Neural progenitor cell (in vitro differentiated cells): ENCODE results near the gene IDH1. TPM values are rescaled to one million over a fixed set of nuclear protein-coding genes. Genes with fewer than 3 reads are reported as not detected.

Source experiments
- DNase-seq: peaks from one replicate; pipeline ENCODE4 v3.0.0-alpha.2; 2016; ENCODE audit warnings: low spot score
- H2AFZ ChIP-seq: fragments of 200-600 bp; sonication (generic); replicated peaks from 2 replicates; pipeline ENCODE4 v1.6.1; 2016; ENCODE audit warnings: antibody characterized with exemption
- H3F3A ChIP-seq: fragments of 200-600 bp; sonication (generic); 2 replicates; pipeline ENCODE4 v1.6.1; 2016; ENCODE audit warnings: antibody characterized with exemption, low read depth
- H3K27ac ChIP-seq: fragments of 200-600 bp; sonication (generic); 2 replicates; pipeline ENCODE4 v1.5.1; 2016; ENCODE audit warnings: mild to moderate bottlenecking
- H3K27me3 ChIP-seq: fragments of 200-600 bp; sonication (generic); 2 replicates; pipeline ENCODE4 v1.6.1; 2016; ENCODE audit warnings: mild to moderate bottlenecking, moderate library complexity
- H3K36me3 ChIP-seq: fragments of 200-600 bp; sonication (generic); 2 replicates; pipeline ENCODE4 v1.5.1; 2016
- H3K4me1 ChIP-seq: fragments of 200-600 bp; sonication (generic); 2 replicates; pipeline ENCODE4 v1.6.1; 2016; ENCODE audit warnings: mixed run types
- H3K4me2 ChIP-seq: fragments of 200-600 bp; sonication (generic); 2 replicates; pipeline ENCODE4 v1.6.1; 2016
- H3K4me3 ChIP-seq: fragments of 200-600 bp; sonication (generic); 2 replicates; pipeline ENCODE4 v1.5.1; 2016
- H3K79me2 ChIP-seq: fragments of 200-600 bp; sonication (generic); 2 replicates; pipeline ENCODE4 v1.6.1; 2016; ENCODE audit warnings: low read depth
- H3K9ac ChIP-seq: fragments of 200-600 bp; sonication (generic); 2 replicates; pipeline ENCODE4 v1.6.1; 2016
- H3K9me3 ChIP-seq: fragments of 200-600 bp; sonication (generic); 2 replicates; pipeline ENCODE4 v1.5.1; 2016; ENCODE audit warnings: low read depth
- H4K20me1 ChIP-seq: fragments of 200-600 bp; sonication (generic); 2 replicates; pipeline ENCODE4 v1.6.1; 2016; ENCODE audit warnings: low read depth
- H3K27ac Mint-ChIP-seq: 3 replicates; pipeline ENCODE4 v1.8.0; 2021; ENCODE audit warnings: mixed read lengths
- H3K27me3 Mint-ChIP-seq: 2 replicates; pipeline ENCODE4 v1.8.0; 2022; ENCODE audit warnings: low read depth, mild to moderate bottlenecking, inconsistent platforms, moderate library complexity, mixed read lengths; ENCODE audit not compliant: insufficient read depth
- H3K36me3 Mint-ChIP-seq: 3 replicates; pipeline ENCODE4 v1.8.0; 2021; ENCODE audit warnings: mixed read lengths
- H3K4me1 Mint-ChIP-seq: 3 replicates; pipeline ENCODE4 v1.8.0; 2021; ENCODE audit warnings: mixed read lengths
- H3K4me3 Mint-ChIP-seq: 3 replicates; pipeline ENCODE4 v1.8.0; 2021; ENCODE audit warnings: mild to moderate bottlenecking, moderate library complexity, mixed read lengths
- H3K9me3 Mint-ChIP-seq: 3 replicates; pipeline ENCODE4 v1.8.0; 2020; ENCODE audit warnings: mixed read lengths
- CTCF ChIP-seq: fragments of 200-600 bp; sonication (generic); IDR thresholded peaks from 2 replicates; pipeline ENCODE4 v1.5.1; 2017; ENCODE audit warnings: antibody characterized with exemption, mild to moderate bottlenecking
- EZH2 ChIP-seq: fragments of 200-600 bp; sonication (generic); IDR thresholded peaks from 2 replicates; pipeline ENCODE4 v1.6.1; 2017; ENCODE audit warnings: antibody characterized with exemption, mild to moderate bottlenecking, moderate library complexity
- EZH2phosphoT487 ChIP-seq: fragments of 200-600 bp; sonication (generic); IDR thresholded peaks from 2 replicates; pipeline ENCODE4 v1.6.1; 2017; ENCODE audit warnings: antibody characterized with exemption
- total RNA-seq: library from RNA; depleted of rRNA; stranded (reverse); fragments of >200 nt; gene quantifications from 2 replicates; pipeline ENCODE4 v1.2.3, GENCODE V29; 2015; ENCODE audit warnings: low replicate concordance

IDH1 gene
- total RNA-seq, 1 donor from 2014 or later, result 308 TPM

- peak overlapping the region; percentile 51 for H3K27ac Mint-ChIP-seq
- H3K9me3 ChIP-seq, result peaks cover 6% of the 10 kb centered on the region
- H3K4me1 ChIP-seq, result peaks cover 12% of the 10 kb centered on the region
- peak overlapping the region; percentile 81 for H3K4me2 ChIP-seq
- H3K4me3 Mint-ChIP-seq, result peak overlapping the region; percentile 89
- peak overlapping the region; percentile 77 for H3K4me3 ChIP-seq
- DNase-seq, result no peak
- no peak for TF ChIP-seq EZH2phosphoT487
- no peak for TF ChIP-seq CTCF
- TF ChIP-seq EZH2, result no peak
- no peaks in the 10 kb centered on the region for H3K27me3 Mint-ChIP-seq
- H3K36me3 ChIP-seq, result peaks cover 4% of the 10 kb centered on the region
- H2AFZ ChIP-seq, result no peak overlapping the region
- H3K36me3 Mint-ChIP-seq, result peaks cover 9% of the 10 kb centered on the region
- peak overlapping the region; percentile 93 for H3K27ac ChIP-seq
- H3K9me3 Mint-ChIP-seq, result no peaks in the 10 kb centered on the region
- peaks cover 22% of the 10 kb centered on the region for H3K4me1 Mint-ChIP-seq
- peaks cover 34% of the 10 kb centered on the region for H4K20me1 ChIP-seq
- peaks cover 24% of the 10 kb centered on the region for H3F3A ChIP-seq
- peak overlapping the region; percentile 61 for H3K9ac ChIP-seq
- peaks cover 53% of the 10 kb centered on the region for H3K79me2 ChIP-seq
- H3K27me3 ChIP-seq, result no peaks in the 10 kb centered on the region
Measured at GRCh38 chr2:208266936-208267335, 12.1 kb upstream of the IDH1 start.

GRCh38 chr2:208266553-208266893 is 11.7 kb upstream of the IDH1 start:
- Histone ChIP-seq H3F3A (peaks cover 24% of the 10 kb centered on the region), H2AFZ (peak overlapping the region; percentile 32), H3K4me3 (peak overlapping the region; percentile 77), H3K9ac (peak overlapping the region; percentile 61), H3K9me3 (peaks cover 6% of the 10 kb centered on the region), H3K27ac (peak overlapping the region; percentile 93), H3K36me3 (peaks cover 2% of the 10 kb centered on the region), H3K27me3 (no peaks in the 10 kb centered on the region), H3K4me1 (peaks cover 12% of the 10 kb centered on the region), H3K4me2 (peak overlapping the region; percentile 81), H3K79me2 (peaks cover 51% of the 10 kb centered on the region), H4K20me1 (peaks cover 34% of the 10 kb centered on the region)
- peaks cover 22% of the 10 kb centered on the region for H3K4me1 Mint-ChIP-seq
- peaks cover 8% of the 10 kb centered on the region for H3K36me3 Mint-ChIP-seq
- peak overlapping the region; percentile 89 for H3K4me3 Mint-ChIP-seq
- no peaks in the 10 kb centered on the region for H3K27me3 Mint-ChIP-seq
- H3K27ac Mint-ChIP-seq, result peak overlapping the region; percentile 51
- TF ChIP-seq EZH2 (no peak), CTCF (no peak), EZH2phosphoT487 (no peak)
- DNase-seq, result no peak
- no peaks in the 10 kb centered on the region for H3K9me3 Mint-ChIP-seq

GRCh38 chr2:208265801-208266552 is 11.1 kb upstream of the IDH1 start, which contains the start of gene PIKFYVE:
Gene PIKFYVE, plus strand, starts transcription at chr2:208266255. Its CDS starts 5,265 bp downstream, at chr2:208271520.
- H3K4me1 ChIP-seq, result peaks cover 12% of the 10 kb centered on the region
- TF ChIP-seq EZH2, result no peak
- no peak for TF ChIP-seq CTCF
- TF ChIP-seq EZH2phosphoT487, result no peak
- H3K9ac ChIP-seq, result peak within 1 kb of the TSS; percentile 61
- peak within 1 kb of the TSS; percentile 52 for H2AFZ ChIP-seq
- peaks cover 22% of the 10 kb centered on the region for H3K4me1 Mint-ChIP-seq
- H3K27me3 ChIP-seq, result no peaks in the 10 kb centered on the region
- H3K4me3 Mint-ChIP-seq, result peak within 1 kb of the TSS; percentile 89
- H3K9me3 Mint-ChIP-seq, result no peaks in the 10 kb centered on the region
- H3K27ac ChIP-seq, result peak within 1 kb of the TSS; percentile 93
- peaks cover 6% of the 10 kb centered on the region for H3K9me3 ChIP-seq
- peaks cover 46% of the 10 kb centered on the region for H3K79me2 ChIP-seq
- H3F3A ChIP-seq, result peaks cover 24% of the 10 kb centered on the region
- H3K4me3 ChIP-seq, result peak within 1 kb of the TSS; percentile 77
- H3K27ac Mint-ChIP-seq, result peak within 1 kb of the TSS; percentile 87
- H3K27me3 Mint-ChIP-seq, result no peaks in the 10 kb centered on the region
- peak within 1 kb of the TSS; percentile 81 for H3K4me2 ChIP-seq
- peaks cover 34% of the 10 kb centered on the region for H4K20me1 ChIP-seq
- H3K36me3 ChIP-seq, result no peaks in the 10 kb centered on the region
- H3K36me3 Mint-ChIP-seq, result peaks cover 5% of the 10 kb centered on the region
- DNase-seq, result peak; percentile 98
